Measurements from ENCODE around the gene TMEM232.

Gene TMEM232

GRCh38 chr5:110386782-110387181 is 339.7 kb downstream of the TMEM232 start:
- Histone ChIP-seq H2BK15ac (ENCODE audit: low read length) (no peak overlapping the region), H3K4me1 (ENCODE audit: control insufficient read depth in 2 of 2, insufficient read depth in 1 of 2, low read depth in 1 of 2, low read length in 2 of 2) (peaks cover 5 to 7% of the 10 kb centered on the region in 2 donors), H4K91ac (ENCODE audit: low read depth, low read length, poor library complexity) (no peak overlapping the region), H3K4me3 (ENCODE audit: low read length in 2 of 2) (no peak overlapping the region), H3K4ac (ENCODE audit: low read length) (no peak overlapping the region), H3K27ac (replicated peaks; ENCODE audit: low read length) (no peak overlapping the region), H3K79me1 (ENCODE audit: low read depth, low read length) (no peaks in the 10 kb centered on the region), H2BK120ac (ENCODE audit: low read depth, low read length) (no peak overlapping the region), H2BK5ac (ENCODE audit: low read length) (no peak overlapping the region), H3K27me3 (ENCODE audit: control insufficient read depth in 3 of 3, insufficient read depth in 3 of 3, low read depth in 1 of 3, low read length in 3 of 3) (no peaks in the 10 kb centered on the region), H2AK5ac (ENCODE audit: low read depth, low read length) (no peak overlapping the region), H3K9ac (ENCODE audit: low read depth, low read length, poor library complexity) (no peak overlapping the region), H2BK12ac (ENCODE audit: low read length) (no peak overlapping the region), H4K8ac (ENCODE audit: low read depth, low read length) (no peak overlapping the region), H3K23ac (ENCODE audit: low read depth, low read length, poor library complexity) (no peak overlapping the region), H2AFZ (ENCODE audit: low read length) (no peak overlapping the region), H3K18ac (ENCODE audit: low read length) (no peak overlapping the region), H3K9me3 (replicated peaks in 1 of 2; ENCODE audit: control insufficient read depth in 2 of 2, insufficient read depth in 1 of 2, low read depth in 1 of 2, low read length in 2 of 2) (no peaks in the 10 kb centered on the region), H3K4me2 (ENCODE audit: insufficient read depth, low read length, poor library complexity, severe bottlenecking) (no peak overlapping the region), H3K14ac (ENCODE audit: low read length) (no peak overlapping the region), H3K36me3 (replicated peaks in 1 of 2; ENCODE audit: control insufficient read depth in 2 of 2, insufficient read depth in 2 of 2, low read length in 2 of 2) (no peaks in the 10 kb centered on the region)
- DNase-seq (ENCODE audit: low spot score): no peak

- H3K4me3 ChIP-seq (ENCODE audit: low read length in 2 of 2): no peak overlapping the region
- H2AK5ac ChIP-seq (ENCODE audit: low read depth, low read length): no peak overlapping the region
- H3K36me3 ChIP-seq (replicated peaks in 1 of 2; ENCODE audit: control insufficient read depth in 2 of 2, insufficient read depth in 2 of 2, low read length in 2 of 2): no peaks in the 10 kb centered on the region
- no peak overlapping the region for H3K9ac ChIP-seq (ENCODE audit: low read depth, low read length, poor library complexity)
- no peak overlapping the region for H3K14ac ChIP-seq (ENCODE audit: low read length)
- no peaks in the 10 kb centered on the region for H3K79me1 ChIP-seq (ENCODE audit: low read depth, low read length)
- no peak for DNase-seq (ENCODE audit: low spot score)
- no peak overlapping the region for H2BK12ac ChIP-seq (ENCODE audit: low read length)
- no peak overlapping the region for H2BK5ac ChIP-seq (ENCODE audit: low read length)
- H3K27ac ChIP-seq (replicated peaks; ENCODE audit: low read length): no peak overlapping the region
- H3K4me1 ChIP-seq (ENCODE audit: control insufficient read depth in 2 of 2, insufficient read depth in 1 of 2, low read depth in 1 of 2, low read length in 2 of 2): peaks cover 5 to 6% of the 10 kb centered on the region in 2 donors
- no peak overlapping the region for H3K4me2 ChIP-seq (ENCODE audit: insufficient read depth, low read length, poor library complexity, severe bottlenecking)
- no peak overlapping the region for H2AFZ ChIP-seq (ENCODE audit: low read length)
- H3K18ac ChIP-seq (ENCODE audit: low read length): no peak overlapping the region
- H3K27me3 ChIP-seq (ENCODE audit: control insufficient read depth in 3 of 3, insufficient read depth in 3 of 3, low read depth in 1 of 3, low read length in 3 of 3): no peaks in the 10 kb centered on the region
- H4K8ac ChIP-seq (ENCODE audit: low read depth, low read length): no peak overlapping the region
- H2BK120ac ChIP-seq (ENCODE audit: low read depth, low read length): no peak overlapping the region
- H3K9me3 ChIP-seq (replicated peaks in 1 of 2; ENCODE audit: control insufficient read depth in 2 of 2, insufficient read depth in 1 of 2, low read depth in 1 of 2, low read length in 2 of 2): no peaks in the 10 kb centered on the region
- no peak overlapping the region for H3K23ac ChIP-seq (ENCODE audit: low read depth, low read length, poor library complexity)
- H3K4ac ChIP-seq (ENCODE audit: low read length): no peak overlapping the region
- H2BK15ac ChIP-seq (ENCODE audit: low read length): no peak overlapping the region
- H4K91ac ChIP-seq (ENCODE audit: low read depth, low read length, poor library complexity): no peak overlapping the region
Observed at GRCh38 chr5:110383231-110383630, 343.2 kb downstream of the TMEM232 start.

- no peak overlapping the region for H3K23ac ChIP-seq (ENCODE audit: low read depth, low read length, poor library complexity)
- peak overlapping the region; percentile 2 for H2AFZ ChIP-seq (ENCODE audit: low read length)
- peaks cover 4 to 7% of the 10 kb centered on the region in 2 donors for H3K4me1 ChIP-seq (ENCODE audit: control insufficient read depth in 2 of 2, insufficient read depth in 1 of 2, low read depth in 1 of 2, low read length in 2 of 2)
- no peak overlapping the region for H2BK120ac ChIP-seq (ENCODE audit: low read depth, low read length)
- no peak overlapping the region for H3K4me2 ChIP-seq (ENCODE audit: insufficient read depth, low read length, poor library complexity, severe bottlenecking)
- no peak overlapping the region for H2AK5ac ChIP-seq (ENCODE audit: low read depth, low read length)
- H3K79me1 ChIP-seq (ENCODE audit: low read depth, low read length): no peaks in the 10 kb centered on the region
- H3K9ac ChIP-seq (ENCODE audit: low read depth, low read length, poor library complexity): no peak overlapping the region
- no peak overlapping the region for H2BK5ac ChIP-seq (ENCODE audit: low read length)
- peaks cover 0 to 4% of the 10 kb centered on the region in 2 donors for H3K9me3 ChIP-seq (replicated peaks in 1 of 2; ENCODE audit: control insufficient read depth in 2 of 2, insufficient read depth in 1 of 2, low read depth in 1 of 2, low read length in 2 of 2)
- H2BK15ac ChIP-seq (ENCODE audit: low read length): no peak overlapping the region
- H4K91ac ChIP-seq (ENCODE audit: low read depth, low read length, poor library complexity): no peak overlapping the region
- H2BK12ac ChIP-seq (ENCODE audit: low read length): no peak overlapping the region
- H3K14ac ChIP-seq (ENCODE audit: low read length): no peak overlapping the region
- no peak for DNase-seq (ENCODE audit: low spot score)
- no peak overlapping the region for H4K8ac ChIP-seq (ENCODE audit: low read depth, low read length)
- H3K27me3 ChIP-seq (ENCODE audit: control insufficient read depth in 3 of 3, insufficient read depth in 3 of 3, low read depth in 1 of 3, low read length in 3 of 3): no peaks in the 10 kb centered on the region
- H3K4me3 ChIP-seq (ENCODE audit: low read length in 2 of 2): no peak overlapping the region
- no peak overlapping the region for H3K18ac ChIP-seq (ENCODE audit: low read length)
- no peak overlapping the region for H3K4ac ChIP-seq (ENCODE audit: low read length)
- no peaks in the 10 kb centered on the region for H3K36me3 ChIP-seq (replicated peaks in 1 of 2; ENCODE audit: control insufficient read depth in 2 of 2, insufficient read depth in 2 of 2, low read length in 2 of 2)
- WGBS, 2 donors (ENCODE audit: extremely low coverage in 2 of 2, insufficient read length in 2 of 2, insufficient replicate concordance in 1 of 2): no CpG with 5 or more reads among the region's 1 CpG
- H3K27ac ChIP-seq (replicated peaks; ENCODE audit: low read length): peak overlapping the region; percentile 42
Observed at GRCh38 chr5:110377943-110378342, 348.5 kb downstream of the TMEM232 start.

GRCh38 chr5:110377361-110377760 is 349.1 kb downstream of the TMEM232 start:
- no peak overlapping the region for H3K9ac ChIP-seq (ENCODE audit: low read depth, low read length, poor library complexity)

More at GRCh38 chr5:110377361-110377760, 349.1 kb downstream of the TMEM232 start:
- no peak for DNase-seq (ENCODE audit: low spot score)
- WGBS, 2 donors (ENCODE audit: extremely low coverage in 2 of 2, insufficient read length in 2 of 2, insufficient replicate concordance in 1 of 2): 100% methylated on average over 1 of the region's 2 CpGs
- H2BK120ac ChIP-seq (ENCODE audit: low read depth, low read length): no peak overlapping the region
- no peak overlapping the region for H2AK5ac ChIP-seq (ENCODE audit: low read depth, low read length)
- H3K79me1 ChIP-seq (ENCODE audit: low read depth, low read length): no peaks in the 10 kb centered on the region
- no peak overlapping the region for H3K4me2 ChIP-seq (ENCODE audit: insufficient read depth, low read length, poor library complexity, severe bottlenecking)
- no peak overlapping the region for H3K4me3 ChIP-seq (ENCODE audit: low read length in 2 of 2)
- no peak overlapping the region for H3K18ac ChIP-seq (ENCODE audit: low read length)
- H2BK15ac ChIP-seq (ENCODE audit: low read length): no peak overlapping the region
- H3K23ac ChIP-seq (ENCODE audit: low read depth, low read length, poor library complexity): no peak overlapping the region
- H3K27me3 ChIP-seq (ENCODE audit: control insufficient read depth in 3 of 3, insufficient read depth in 3 of 3, low read depth in 1 of 3, low read length in 3 of 3): no peaks in the 10 kb centered on the region
- peaks cover 0 to 4% of the 10 kb centered on the region in 2 donors for H3K9me3 ChIP-seq (replicated peaks in 1 of 2; ENCODE audit: control insufficient read depth in 2 of 2, insufficient read depth in 1 of 2, low read depth in 1 of 2, low read length in 2 of 2)
- no peaks in the 10 kb centered on the region for H3K36me3 ChIP-seq (replicated peaks in 1 of 2; ENCODE audit: control insufficient read depth in 2 of 2, insufficient read depth in 2 of 2, low read length in 2 of 2)
- H4K8ac ChIP-seq (ENCODE audit: low read depth, low read length): no peak overlapping the region
- H3K27ac ChIP-seq (replicated peaks; ENCODE audit: low read length): no peak overlapping the region
- H3K4ac ChIP-seq (ENCODE audit: low read length): no peak overlapping the region
- no peak overlapping the region for H3K14ac ChIP-seq (ENCODE audit: low read length)
- H3K4me1 ChIP-seq (ENCODE audit: control insufficient read depth in 2 of 2, insufficient read depth in 1 of 2, low read depth in 1 of 2, low read length in 2 of 2): peaks cover 4 to 7% of the 10 kb centered on the region in 2 donors
- H2BK12ac ChIP-seq (ENCODE audit: low read length): no peak overlapping the region
- no peak overlapping the region for H4K91ac ChIP-seq (ENCODE audit: low read depth, low read length, poor library complexity)
- peak overlapping the region; percentile 2 for H2AFZ ChIP-seq (ENCODE audit: low read length)
- no peak overlapping the region for H2BK5ac ChIP-seq (ENCODE audit: low read length)
